CD4-positive, alpha-beta T cell treated with Interferon gamma for 1 hour (primary cell): Measurements from ENCODE around the gene MIXL1.
"Not testable (repeated sequence)": the region's sequence is repeated elsewhere in the genome, so short reads cannot be mapped to it uniquely, and the experiment has no call there.

ENCODE experiments used
- DNase-seq: peaks from one replicate; pipeline ENCODE4 v3.0.0-alpha.2; 2020

MIXL1 gene

DNA sequence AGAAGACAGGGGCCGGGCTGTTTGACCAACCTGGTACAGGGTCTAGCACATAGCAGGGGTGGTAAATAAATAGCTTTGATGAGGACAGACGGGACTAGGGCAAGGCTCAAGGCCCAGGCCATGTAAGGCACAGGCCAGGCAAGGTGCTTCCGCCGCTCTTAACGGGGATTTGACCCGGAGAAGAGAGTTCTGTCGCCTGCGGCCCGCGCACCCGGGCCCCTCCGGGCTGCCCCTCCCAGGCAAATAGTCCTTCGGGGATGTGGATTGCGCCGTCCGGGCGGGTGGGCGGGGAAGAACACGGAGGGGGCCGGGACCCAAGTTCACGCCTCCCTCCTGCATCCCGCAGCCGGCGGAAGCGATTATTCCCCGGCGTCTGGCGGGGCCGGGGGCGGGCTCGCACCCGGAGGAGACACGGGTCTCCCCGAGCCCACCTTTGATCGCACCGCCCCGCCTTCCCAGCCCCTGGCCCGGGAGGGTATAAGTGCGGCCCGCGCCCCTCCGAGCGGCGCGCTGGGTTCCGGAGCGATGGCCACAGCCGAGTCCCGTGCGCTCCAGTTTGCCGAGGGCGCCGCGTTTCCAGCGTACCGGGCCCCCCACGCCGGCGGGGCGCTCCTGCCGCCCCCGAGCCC lies at the start of gene MIXL1:
MIXL1 (plus strand) TSS at position 508 of the 629 bp plus-strand sequence; CDS start at position 526, 18 bp downstream.
- DNase-seq = no peak

DNA sequence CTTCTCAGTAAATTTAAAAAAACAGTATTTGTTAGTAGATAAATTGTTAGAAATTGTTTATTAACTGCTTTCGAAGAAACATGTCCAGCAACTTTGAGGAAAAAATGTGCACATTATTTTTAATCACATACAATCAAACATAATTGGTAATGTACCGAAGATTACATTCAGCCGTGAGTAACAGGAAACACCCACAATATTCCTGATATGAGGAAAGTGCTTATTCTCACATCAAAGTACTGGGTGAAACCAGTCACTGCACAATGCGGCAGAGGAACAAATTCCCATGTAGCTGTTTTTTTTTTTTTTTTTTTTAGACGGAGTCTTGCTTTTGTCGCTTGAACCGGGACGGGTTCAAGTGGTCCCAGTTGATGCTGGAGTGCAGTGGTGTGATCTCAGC lies 46.6 kb upstream of the MIXL1 start:
- DNase-seq = no peak

DNA sequence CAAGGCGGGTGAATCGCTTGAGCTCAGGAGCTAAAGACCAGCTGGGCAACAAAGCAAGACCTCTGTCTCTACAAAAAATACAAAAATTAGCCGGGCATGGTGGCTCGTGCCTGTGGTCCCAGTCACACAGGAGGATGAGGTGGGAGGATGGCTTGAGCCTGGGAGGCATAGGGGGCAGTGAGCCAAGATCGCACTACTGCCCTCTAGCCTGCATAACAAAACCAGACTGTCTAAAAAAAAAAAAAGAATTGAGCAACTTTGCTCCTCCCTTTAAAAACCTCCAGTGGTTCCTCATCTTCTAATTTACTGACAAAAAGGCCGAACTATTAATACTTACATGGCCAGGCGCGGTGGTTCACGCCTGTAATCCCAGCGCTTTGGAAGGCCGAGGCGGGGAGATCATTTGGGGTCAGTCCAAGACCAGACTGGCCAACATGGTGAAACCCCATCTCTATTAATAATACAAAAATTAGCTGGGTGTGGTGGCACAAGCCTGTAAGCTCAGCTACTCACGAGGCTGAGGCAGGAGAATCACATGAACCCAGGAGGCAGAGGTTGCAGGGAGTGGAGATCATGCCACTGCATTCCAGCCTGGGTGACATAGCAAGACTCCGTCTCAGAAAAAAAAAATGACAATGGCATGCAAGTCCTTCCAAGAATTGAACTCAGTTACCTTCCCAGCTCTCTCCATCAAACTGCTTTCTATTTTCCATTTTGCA lies 41.3 kb upstream of the MIXL1 start:
- no peak for DNase-seq

DNA sequence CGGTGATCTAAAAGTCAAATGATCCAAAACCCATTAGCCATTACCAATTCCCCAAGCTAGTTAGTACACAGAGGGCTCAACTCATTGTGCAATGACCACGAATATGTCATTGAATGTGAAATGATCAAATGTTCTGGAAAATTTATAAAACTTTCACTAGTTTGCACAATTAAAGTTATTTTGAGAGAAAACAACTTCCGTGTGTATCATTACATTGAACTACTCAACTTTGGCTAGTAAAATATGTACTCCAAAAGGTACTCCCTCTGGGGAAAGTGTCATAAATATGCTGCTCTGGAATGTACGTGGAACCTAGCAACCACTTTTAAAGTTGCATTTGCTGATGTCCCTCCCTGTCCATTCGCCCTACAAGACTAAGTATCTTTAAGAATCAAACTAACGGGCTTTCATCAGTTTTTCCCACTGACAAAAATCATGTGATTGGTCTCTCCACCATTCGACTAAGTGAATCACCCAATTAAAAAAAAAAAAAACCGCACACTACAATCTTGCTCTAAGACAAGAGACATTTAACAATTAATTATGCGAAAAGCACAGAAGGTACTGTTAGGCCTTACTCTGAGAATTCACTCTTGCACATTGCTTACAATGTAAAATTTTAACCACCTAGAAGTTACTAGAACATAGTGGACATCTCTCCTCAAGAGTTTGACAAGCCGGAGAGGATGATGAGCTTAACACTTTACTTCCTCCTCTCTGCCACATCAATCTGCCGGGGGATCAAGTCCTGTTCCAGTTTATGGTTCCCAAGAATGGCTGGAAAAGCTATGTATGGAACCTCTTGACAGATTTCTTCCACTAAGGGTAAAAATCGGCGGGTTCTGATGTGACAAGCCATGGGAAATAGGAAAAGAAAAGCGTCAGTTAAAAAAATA lies 38.1 kb upstream of the MIXL1 start:
- no peak for DNase-seq

DNA sequence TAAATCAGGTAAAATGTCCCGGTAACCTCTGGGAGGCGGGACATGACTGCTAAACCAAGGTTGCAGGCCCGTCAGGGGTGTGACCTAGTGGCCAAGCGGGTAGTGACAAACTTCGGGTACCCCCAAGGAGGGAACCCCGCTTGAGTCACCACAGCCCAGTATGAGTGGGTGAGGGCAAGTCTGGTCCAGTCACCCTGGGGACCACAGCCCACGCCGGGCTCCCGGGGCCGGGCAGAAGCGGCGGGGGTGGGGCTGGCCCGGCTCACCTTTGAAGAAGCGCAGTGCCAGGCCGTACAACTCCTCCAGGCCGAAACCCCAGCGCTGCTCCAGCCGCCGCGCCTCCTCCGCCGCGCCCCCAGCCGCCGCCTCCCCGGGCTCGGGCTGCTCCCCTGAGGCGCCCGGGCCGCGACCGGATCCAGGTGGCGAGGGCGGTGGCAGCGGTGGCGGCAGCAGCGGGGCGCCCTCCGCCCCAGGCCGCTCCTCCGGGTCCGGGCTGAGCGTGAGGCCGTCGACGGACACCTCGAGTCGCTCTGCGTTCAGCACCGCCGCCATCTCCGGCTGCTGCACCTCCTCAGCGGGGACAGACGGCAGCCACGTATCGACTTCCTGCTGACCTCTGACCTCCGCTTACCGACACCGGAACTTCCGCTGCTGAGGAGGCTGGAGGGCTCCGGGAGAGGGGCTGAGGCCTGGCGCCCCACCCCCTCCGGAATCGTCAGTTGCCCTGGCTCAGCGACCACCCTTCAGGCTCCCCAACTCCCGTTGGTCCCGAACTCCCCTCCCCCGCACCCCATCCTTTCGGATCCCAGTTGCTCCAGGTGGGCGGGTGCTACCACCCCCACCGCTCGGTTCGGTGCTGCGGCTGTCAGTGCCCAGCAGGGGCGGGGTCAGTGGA lies 37.1 kb upstream of the MIXL1 start, which contains the start of gene ACBD3:
ACBD3 (minus strand) TSS at position 618 of the 895 bp plus-strand sequence; CDS start at position 552, 66 bp downstream.
- peak; percentile 84 for DNase-seq

DNA sequence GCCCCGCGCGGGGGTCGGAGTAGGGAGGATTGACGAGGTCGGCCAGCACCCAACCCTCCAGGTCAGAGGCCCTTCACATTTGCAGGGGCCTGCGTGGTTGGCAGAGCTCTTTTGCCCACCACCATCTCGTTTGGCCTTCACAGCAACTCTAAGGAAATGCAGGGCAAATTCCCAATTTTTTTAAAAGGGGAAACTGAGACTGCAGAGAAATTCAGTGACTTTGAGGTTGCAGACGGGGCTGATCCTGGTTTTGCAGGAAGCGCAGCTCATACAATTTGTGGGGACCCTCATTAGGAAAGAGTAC lies 36.5 kb upstream of the MIXL1 start:
- no peak for DNase-seq

DNA sequence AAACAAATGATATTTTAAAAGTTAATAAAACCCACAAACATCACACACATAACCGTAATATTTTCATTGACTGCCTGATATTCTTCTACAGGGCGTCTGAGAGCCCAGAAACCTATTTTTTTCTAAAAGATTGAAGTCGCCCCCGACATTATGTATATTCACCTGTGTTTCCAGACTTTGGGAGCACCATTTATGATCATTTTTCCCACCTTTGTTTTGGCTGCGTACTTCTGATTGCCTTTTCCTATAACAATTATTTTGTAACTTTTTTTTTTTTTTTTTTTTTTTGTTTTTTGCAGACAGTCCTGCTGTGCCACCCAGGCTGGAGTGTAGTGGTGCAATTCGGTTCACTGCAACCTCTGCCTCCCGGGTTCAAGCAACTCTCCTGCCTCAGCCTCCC lies 36.1 kb upstream of the MIXL1 start:
- DNase-seq = no peak

DNA sequence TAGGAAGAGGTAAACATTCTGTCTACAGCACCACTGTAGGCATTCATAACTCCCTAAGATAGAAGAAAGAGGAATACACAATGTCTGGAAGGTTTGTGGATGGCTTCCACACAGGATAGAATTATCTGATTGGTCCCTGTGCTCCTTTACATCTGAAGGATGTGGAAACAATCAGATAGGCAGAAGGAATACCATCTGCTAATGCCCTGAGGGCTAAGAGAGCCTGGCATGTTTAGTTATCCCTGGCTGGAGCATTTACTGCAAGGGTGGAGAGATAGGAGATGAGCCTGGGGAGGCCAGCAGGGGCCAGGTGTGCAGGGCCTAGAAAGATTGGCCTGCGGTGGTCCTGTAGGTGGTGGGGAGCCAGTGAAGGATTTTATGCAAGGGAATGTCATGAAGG lies 28.3 kb upstream of the MIXL1 start:
- no peak for DNase-seq

DNA sequence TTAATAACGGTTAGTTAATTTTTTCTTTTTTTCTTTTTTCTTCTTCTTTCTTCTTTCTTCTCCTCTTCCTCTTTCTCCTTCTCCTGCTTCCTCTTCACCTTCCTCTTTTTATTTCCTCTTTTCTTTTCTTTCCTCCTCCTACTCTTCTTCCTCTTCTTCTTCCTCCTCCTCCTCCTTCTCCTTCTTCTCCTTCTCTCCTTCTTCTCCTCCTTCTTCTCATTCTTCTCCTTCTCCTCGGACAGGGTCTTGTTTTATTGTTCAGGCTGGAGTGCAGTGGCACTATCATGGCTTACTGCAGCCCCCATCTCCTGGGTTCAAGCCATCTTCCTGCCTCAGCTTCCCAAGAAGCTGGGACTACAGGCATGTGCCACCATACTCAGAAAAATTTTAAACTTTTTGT lies 23.5 kb upstream of the MIXL1 start:
- DNase-seq = no peak

DNA sequence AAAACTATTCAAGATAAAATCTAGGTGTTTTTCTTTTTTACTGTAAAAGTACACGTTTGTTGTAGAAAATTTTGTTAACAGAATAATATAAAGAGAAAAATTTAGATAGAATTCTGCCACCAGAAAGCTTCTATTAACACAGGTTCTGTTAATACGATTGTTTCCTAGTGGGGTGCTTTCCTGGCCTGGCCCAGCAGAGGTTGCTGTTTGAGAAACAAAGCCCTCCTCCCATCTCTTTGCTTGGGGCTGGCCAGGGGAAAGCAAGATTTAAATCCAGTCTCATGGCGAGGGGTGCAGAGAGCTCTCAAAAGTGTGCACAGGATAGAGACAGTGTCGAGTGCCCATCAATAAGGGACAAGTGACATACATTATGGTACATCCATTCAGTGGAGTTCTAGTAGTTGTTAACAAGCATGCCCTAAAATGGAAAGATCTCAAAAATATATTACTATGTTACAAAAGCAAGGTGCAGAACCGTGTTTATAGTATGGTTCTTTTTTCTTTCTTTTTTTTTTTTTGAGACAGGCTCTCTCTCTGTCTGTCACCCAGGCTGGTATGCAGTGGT lies 22.4 kb upstream of the MIXL1 start:
- no peak for DNase-seq

DNA sequence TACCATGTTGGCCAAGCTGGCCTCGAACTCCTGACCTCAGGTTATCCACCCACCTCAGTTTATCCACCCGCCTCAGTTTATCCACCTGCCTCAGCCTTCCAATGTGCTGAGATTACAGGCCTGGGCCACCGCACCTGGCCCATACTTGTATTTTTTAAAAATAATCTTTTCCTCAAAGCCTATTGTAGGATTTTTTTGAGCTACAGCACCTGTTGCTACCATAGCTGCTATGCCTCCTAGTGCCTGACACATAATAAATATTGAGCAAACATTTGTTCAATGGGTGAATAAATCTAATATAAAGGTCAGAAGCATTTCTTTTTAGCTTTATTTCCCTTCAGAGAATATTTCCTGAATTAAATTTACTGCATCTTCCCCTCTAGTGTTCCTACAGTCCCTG lies 21.2 kb upstream of the MIXL1 start:
- no peak for DNase-seq

DNA sequence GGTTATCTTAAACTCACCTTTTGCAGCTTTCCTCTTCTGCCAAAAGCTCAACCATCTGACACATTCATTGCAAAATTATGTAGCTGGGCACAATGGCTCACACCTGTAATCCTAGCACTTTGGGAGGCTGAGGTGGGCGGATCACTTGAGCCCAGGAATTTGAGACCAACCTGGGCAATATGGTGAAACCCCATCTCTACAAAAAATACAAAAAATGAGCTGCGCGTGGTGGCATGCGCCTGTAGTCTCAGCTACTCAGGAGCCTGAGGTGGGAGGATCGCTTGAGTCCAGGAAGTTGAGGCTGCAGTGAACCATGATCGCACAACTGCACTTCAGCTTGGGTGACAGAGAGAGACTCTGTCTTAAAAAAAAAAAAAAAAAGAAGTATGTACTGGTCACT lies 20.8 kb upstream of the MIXL1 start:
- DNase-seq = not testable (repeated sequence)

DNA sequence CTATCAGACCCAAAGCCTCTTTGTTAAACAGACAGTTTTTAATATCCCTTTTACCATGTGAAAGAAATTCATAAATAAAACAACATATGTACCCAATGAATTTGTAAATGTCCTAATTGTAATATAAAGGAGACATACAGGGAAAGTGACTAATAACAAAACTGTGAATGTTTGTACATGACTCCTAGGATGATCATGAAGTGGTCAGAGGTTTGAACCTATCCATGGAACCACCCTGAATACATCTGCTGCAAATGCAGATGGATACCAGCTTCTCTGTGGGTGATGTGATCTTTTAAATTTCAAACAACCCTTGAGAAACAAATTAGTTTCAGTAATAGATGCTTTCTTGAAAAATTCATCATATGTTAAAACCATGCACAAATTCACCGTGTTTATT lies 20.2 kb upstream of the MIXL1 start:
- no peak for DNase-seq

DNA sequence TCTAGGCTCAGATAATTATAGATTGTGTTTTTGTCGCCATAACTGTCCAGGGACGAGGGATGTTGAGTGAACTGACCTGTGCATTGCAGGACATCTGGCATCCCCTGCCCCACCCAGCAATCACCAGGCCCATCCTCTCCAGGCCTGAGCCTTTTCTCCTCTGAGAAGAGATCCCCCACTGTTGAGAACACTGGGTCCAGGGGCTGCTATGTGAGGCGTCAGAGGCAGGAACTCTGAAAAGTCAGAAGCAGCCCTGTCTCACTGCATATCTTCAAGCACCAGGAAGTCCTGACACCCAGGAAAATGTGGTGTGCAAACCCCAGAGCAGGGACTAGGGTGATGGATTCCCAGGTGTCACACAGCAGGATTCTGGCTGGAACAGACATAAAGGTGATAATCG lies 19.8 kb upstream of the MIXL1 start:
- DNase-seq = no peak

DNA sequence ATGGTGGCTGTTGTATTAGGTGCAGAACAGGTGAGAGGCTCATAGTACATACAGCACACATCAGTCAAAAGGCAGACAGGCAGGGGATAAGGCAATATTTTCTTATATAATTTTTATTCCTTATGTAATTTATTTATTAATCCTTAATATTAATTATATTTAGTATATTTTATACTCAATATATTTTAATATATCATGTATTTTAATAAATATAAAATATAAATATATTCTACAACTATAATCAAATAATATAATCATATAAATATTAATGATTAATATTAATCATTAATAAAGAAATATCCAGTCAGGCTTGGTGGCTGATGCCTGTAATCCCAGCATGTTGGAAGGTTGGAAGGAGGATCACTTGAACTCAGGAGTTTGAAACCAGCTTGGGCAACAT lies 19.3 kb upstream of the MIXL1 start:
- DNase-seq = no peak

DNA sequence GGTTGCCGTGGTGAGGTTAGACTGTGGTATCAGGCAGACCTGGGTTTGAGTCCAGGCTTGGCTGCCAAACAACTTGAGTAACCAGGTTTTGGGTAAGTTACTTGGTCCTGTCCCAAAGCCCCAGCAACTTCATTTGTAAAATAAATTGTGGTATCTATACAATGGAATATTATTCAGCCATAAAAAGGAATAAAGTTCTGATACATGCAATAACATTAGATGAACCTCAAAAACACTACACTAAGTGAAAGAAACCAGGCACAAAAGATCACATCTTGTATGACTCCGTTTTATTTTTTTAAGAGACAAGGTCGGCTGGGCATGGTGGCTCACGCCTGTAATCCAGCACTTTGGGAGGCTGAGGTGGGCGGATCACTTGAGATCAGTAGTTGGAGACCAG lies 16.4 kb upstream of the MIXL1 start:
- no peak for DNase-seq

DNA sequence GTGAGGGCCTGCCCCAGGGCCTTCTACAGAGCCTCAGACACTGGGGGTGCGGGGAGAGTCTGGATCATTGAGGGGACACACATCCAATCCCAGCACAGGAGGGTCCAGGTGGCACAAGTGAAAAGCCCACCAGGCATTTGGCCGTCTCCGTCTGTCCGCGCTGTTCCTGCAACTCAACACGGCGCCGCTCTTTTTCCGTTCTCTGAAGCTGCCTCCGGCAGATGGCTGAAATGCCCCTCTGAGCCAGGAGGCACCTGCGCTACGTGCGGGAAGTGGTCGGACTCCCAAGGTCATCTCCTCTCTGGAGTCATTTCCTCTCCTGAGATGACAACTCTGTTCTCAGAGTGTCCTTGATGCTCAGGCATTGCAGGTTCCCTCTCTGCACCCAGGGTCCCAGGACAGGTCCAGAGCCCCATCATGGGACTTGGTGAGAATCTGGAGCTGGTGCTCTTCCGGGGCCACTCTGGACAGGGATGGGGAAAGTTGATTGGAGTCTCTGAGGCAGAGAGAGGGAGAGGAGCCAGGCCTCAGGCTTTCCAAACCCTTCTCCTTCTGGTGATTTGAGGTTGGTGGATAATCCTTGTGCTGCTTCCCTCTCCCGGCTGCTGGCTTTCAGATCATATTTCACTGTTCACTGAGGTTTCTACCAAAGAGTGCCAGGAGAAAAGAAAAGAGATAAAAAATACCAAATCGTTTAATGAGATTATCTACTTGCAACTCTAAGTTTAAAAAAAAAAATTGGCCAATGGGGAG lies 14.0 kb upstream of the MIXL1 start:
- no peak for DNase-seq

DNA sequence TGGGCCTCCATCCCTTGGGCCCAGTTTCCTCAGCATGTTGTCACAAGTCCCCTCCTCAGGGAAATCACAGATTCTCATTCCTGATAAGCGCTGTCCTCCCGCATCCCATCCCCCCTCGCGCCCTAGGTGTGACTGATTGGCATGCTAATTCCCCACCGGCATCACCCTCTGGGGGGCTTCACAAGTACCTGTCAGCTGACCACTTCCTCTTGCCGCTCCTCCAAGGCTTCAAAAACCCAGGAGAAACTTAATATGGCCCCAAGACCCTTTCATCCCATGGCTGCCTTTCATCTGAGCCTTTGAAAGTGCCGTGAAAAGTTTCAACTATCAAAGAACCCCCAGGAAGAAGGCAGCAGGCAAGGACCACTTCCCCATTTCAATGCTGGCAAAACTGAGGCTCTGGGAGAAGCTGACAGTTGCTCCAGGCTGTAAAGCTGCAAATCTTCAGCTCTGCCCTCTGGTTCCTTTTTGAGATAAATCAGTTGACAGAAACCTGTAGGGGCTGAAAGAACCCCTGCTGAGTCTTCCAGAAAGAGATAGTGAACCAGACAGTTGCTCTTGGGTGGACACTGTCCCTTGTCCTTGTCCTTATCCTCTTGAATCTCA lies 12.8 kb upstream of the MIXL1 start:
- DNase-seq = no peak

DNA sequence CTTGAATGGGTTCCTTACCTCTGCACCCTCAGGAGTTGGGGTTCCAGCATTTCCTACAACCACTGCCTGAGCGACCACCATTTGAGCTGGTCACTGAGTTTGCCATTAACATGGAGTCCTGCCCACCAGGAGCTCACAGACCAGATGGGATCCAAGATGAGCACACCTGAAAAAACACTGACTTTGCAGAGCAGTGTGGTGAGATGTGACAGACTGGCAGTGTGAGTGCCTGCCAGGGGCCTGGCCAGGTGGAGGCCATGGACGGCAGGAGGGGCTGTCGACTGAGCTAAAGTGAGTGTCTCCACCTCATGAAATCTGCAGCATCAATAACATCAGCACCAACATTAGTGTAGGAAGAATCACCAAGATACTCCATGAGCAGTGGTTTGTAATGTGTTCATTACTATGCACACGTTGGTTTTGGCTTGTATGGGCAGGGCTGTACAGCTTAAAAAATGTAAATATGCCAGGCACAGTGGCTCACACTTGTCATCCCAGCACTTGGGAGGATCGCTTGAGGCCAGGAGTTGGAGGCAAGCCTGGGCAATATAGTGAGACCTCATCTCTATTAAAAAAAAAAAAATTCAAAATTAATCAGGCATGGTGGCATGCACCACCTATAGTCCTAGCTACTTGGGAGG lies 12.2 kb upstream of the MIXL1 start:
- no peak for DNase-seq

DNA sequence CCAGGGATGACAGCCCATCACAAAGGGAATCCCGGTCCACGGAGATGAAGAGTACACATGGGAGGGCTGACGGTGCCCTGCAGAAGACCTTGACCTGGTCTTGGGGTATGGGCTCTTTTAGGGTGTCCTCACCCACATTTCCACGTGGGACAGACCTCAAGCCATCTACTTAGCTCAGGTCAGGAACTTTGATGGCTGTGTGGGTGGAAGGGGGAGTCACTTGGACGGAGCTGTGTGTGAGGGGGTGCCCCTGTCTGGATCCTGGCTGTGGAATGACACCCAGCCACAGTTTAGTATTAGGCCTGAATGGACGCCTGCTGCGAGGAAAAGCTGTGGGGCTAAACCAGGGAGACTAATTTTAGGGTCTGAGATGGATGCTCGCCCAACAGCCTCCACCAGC lies 10.9 kb upstream of the MIXL1 start:
- DNase-seq = no peak

DNA sequence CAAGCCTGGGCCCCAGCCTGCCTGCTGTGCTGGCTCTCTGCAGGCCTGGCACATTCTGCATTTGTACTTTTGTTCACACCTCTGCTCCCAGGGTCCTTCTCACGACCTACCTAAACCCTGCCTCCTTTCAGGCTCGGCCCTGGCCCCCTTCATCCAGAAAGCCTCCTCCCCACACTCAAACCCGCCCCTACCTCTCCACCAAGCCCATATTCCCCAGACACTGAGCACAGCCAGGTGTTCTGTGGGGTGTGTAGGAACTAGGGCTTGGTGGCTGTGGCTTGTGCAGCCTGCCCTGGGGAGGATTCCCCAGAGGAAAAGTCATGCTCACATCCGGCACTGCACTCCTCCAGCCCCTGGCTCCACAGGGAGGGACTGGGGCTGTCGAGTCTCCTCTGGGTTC lies 8.2 kb upstream of the MIXL1 start:
- DNase-seq = no peak
